Activated CD8-positive, alpha-beta T cell treated with anti-CD3 and anti-CD28 coated beads for 36 hours (primary cell): ENCODE measurements around the gene C6orf141. TPM values are rescaled to one million over a fixed set of nuclear protein-coding genes. Genes with fewer than 3 reads are reported as not detected.

ENCODE experiments used
- ATAC-seq: fragments of 200-7000 bp; cut with Tn5 transposase; one replicate; pipeline ENCODE4 v1.10.0; 2021; ENCODE audit warnings: mild to moderate bottlenecking, moderate library complexity
- CTCF ChIA-PET: fragments of 350-600 bp; sonication (Branson Sonifier 250); formaldehyde crosslinking; loops from one replicate; lab custom pipeline; 2021; ENCODE audit warnings: antibody characterized with exemption; lab: Charles Lee
- POLR2A ChIA-PET: fragments of 350-600 bp; sonication (Branson Sonifier 250); formaldehyde crosslinking; loops from one replicate; lab custom pipeline; 2021; ENCODE audit warnings: antibody characterized with exemption; lab: Charles Lee
- DNase-seq: peaks from one replicate; pipeline ENCODE4 v3.0.0-alpha.2; 2020
- H3K27ac Mint-ChIP-seq: one replicate; pipeline ENCODE4 v1.8.0; 2021; ENCODE audit warnings: mild to moderate bottlenecking, mixed read lengths
- H3K27me3 Mint-ChIP-seq: one replicate; pipeline ENCODE4 v1.8.0; 2021; ENCODE audit warnings: mixed read lengths
- H3K36me3 Mint-ChIP-seq: one replicate; pipeline ENCODE4 v1.8.0; 2021; ENCODE audit warnings: low read depth, mixed read lengths
- H3K4me1 Mint-ChIP-seq: one replicate; pipeline ENCODE4 v1.8.0; 2021; ENCODE audit warnings: low read depth, mixed read lengths
- H3K4me3 Mint-ChIP-seq: one replicate; pipeline ENCODE4 v1.8.0; 2021; ENCODE audit warnings: mild to moderate bottlenecking, moderate library complexity, mixed read lengths
- H3K9me3 Mint-ChIP-seq: one replicate; pipeline ENCODE4 v1.8.0; 2021; ENCODE audit warnings: mixed read lengths
- intact Hi-C: fragments of 100-400 bp; cut with micrococcal nuclease; formaldehyde crosslinking; loops from one replicate; pipeline ENCODE4 v1.10.0; 2022
- total RNA-seq, 2 experiments: library from RNA; stranded (reverse); gene quantifications; one replicate each; pipeline ENCODE4 v1.2.3, GENCODE V29; 2021
- TF ChIP-seq, protein P1 (sequence below): fragments of 200-600 bp; IDR thresholded peaks from one replicate; pipeline ENCODE4 v1.8.0; 2022; ENCODE audit warnings: antibody characterized with exemption, mild to moderate bottlenecking

Gene C6orf141
- total RNA-seq, 2 experiments from 2014 or later: 0.43 to 0.87 TPM

DNA sequence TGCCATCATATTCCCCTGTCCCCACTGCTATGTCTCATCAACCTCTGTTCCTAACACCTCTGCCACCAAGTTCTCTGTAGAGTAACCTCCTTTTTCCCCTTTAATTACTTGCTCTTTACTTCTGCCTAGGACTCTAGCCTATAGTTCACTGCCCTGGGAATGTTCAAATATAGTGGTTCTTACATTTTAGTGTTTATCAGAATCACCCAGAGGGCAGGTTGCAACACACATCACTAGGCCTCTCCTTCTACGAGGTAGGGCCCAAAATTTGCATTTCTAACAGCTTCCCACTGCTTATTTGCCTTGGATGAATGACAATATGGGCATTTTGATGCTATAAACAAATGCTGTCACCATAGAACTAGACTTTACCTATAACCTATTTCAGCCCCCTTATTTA is 23.1 kb upstream of the C6orf141 start:
- intact Hi-C loops: no loop called here
- no peak overlapping the region for H3K4me3 Mint-ChIP-seq
- ATAC-seq: no peak
- ChIA-PET CTCF (no interaction called here), POLR2A (no interaction called here)
- no peak overlapping the region for H3K27ac Mint-ChIP-seq
- H3K9me3 Mint-ChIP-seq: no peaks in the 10 kb centered on the region
- no peaks in the 10 kb centered on the region for H3K36me3 Mint-ChIP-seq
- peaks cover 6% of the 10 kb centered on the region for H3K27me3 Mint-ChIP-seq
- H3K4me1 Mint-ChIP-seq: no peaks in the 10 kb centered on the region
- TF ChIP-seq, protein P1, sequence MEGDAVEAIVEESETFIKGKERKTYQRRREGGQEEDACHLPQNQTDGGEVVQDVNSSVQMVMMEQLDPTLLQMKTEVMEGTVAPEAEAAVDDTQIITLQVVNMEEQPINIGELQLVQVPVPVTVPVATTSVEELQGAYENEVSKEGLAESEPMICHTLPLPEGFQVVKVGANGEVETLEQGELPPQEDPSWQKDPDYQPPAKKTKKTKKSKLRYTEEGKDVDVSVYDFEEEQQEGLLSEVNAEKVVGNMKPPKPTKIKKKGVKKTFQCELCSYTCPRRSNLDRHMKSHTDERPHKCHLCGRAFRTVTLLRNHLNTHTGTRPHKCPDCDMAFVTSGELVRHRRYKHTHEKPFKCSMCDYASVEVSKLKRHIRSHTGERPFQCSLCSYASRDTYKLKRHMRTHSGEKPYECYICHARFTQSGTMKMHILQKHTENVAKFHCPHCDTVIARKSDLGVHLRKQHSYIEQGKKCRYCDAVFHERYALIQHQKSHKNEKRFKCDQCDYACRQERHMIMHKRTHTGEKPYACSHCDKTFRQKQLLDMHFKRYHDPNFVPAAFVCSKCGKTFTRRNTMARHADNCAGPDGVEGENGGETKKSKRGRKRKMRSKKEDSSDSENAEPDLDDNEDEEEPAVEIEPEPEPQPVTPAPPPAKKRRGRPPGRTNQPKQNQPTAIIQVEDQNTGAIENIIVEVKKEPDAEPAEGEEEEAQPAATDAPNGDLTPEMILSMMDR: no peak
- no peak for DNase-seq

DNA sequence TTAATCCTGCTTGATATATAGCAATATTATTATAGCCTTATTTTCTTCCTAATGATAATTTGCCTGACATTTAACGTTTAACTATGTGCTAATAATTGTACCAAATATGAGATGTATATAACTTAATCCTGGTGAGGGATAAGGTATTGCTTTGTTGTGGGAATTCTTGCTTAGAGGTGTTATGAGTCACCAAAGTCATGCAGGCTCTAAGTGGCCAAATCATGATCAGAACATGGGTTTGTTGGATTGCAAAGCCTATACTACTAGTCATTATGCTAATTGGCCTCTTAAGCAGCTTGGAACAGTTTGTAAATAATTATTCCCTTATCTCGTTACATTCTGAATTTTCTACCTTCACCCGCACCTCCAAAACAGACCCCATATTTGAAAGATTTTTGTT is 21.9 kb upstream of the C6orf141 start:
- Mint-ChIP-seq H3K36me3 (no peaks in the 10 kb centered on the region), H3K27me3 (peaks cover 6% of the 10 kb centered on the region), H3K4me1 (no peaks in the 10 kb centered on the region), H3K9me3 (no peaks in the 10 kb centered on the region), H3K4me3 (no peak overlapping the region), H3K27ac (no peak overlapping the region)
- ATAC-seq (no peak), DNase-seq (no peak)
- POLR2A ChIA-PET: no interaction called here
- CTCF ChIA-PET: interaction anchor here (4.2 kb wide), 1 partner anchor 79 kb away, joined by 64 read pairs; no protein-coding TSS in a partner anchor
- intact Hi-C loops: no loop called here
- TF ChIP-seq, protein P1: no peak

DNA sequence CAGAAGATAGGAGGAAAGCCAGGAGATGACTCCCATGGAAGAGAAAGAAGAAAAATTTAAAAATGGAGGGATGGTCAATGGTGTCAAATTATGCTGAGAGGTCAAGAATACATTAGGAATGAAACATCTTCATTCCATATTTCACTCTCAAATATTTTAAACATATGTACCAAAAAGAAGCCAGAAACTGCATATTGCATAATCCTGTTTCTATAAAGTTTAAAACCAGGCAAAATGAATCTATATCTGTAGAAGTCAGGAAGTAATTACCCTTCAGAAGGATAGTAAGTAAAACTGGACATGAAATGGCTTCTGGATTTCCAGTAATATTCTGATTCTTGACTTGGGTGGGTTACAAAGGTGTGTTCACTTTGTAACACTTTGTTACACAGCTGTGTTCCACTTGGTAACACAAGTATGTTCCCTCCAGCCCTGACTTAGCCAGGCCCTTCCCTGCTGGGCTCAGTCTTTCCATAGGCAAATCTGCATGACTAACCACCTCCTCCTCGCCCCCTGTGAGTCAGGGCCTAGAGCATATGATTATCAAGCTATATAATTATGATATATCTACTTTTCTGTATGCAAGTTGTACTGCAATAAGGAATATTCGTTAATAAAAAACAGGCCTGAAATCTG is 20.2 kb upstream of the C6orf141 start:
- ChIA-PET CTCF (interaction anchor here (2.5 to 4.2 kb wide), 3 partner anchors 21 to 93 kb away, joined by 7 to 64 read pairs (median 41); partner anchors contain the start of gene C6orf141), POLR2A (no interaction called here)
- no peaks in the 10 kb centered on the region for H3K4me1 Mint-ChIP-seq
- no peaks in the 10 kb centered on the region for H3K36me3 Mint-ChIP-seq
- intact Hi-C loops: no loop called here
- H3K4me3 Mint-ChIP-seq: no peak overlapping the region
- H3K9me3 Mint-ChIP-seq: no peaks in the 10 kb centered on the region
- no peak for ATAC-seq
- H3K27me3 Mint-ChIP-seq: peaks cover 6% of the 10 kb centered on the region
- DNase-seq: no peak
- H3K27ac Mint-ChIP-seq: no peak overlapping the region
- TF ChIP-seq, protein P1: no peak

GRCh38 chr6:49531774-49532569 is 18.5 kb upstream of the C6orf141 start:
- Mint-ChIP-seq H3K9me3 (no peaks in the 10 kb centered on the region), H3K4me1 (no peaks in the 10 kb centered on the region), H3K27ac (no peak overlapping the region), H3K27me3 (peaks cover 4% of the 10 kb centered on the region), H3K36me3 (no peaks in the 10 kb centered on the region), H3K4me3 (no peak overlapping the region)
- CTCF ChIA-PET: interaction anchor here (0.6 to 4.2 kb wide), 31 partner anchors 10 to 325 kb away, joined by 3 to 64 read pairs (median 5); partner anchors contain the start of gene C6orf141
- TF ChIP-seq, protein P1: peak; percentile 86
- intact Hi-C loops: loop anchor here (1.0 kb wide), 2 partner anchors 75 to 317 kb away; no protein-coding TSS in a partner anchor
- ATAC-seq: peak; percentile 74
- POLR2A ChIA-PET: no interaction called here
- no peak for DNase-seq

DNA sequence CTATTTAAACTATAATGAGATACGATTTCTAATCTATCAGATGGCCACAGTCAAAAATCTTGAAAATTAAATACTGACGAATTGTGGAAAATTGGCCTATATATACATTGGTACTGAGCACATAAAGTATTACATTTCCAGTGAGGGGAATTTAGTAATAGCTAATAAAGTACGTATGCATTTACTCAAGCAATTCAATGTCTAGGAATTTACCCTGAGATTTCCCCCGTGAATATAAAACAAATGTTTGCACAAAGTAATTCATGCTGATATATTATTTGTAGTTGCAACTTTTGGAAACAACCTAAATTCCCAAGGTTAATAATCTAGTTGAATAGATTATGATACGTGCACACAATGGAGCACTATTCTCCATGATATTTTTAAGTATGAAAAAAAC is 14.7 kb upstream of the C6orf141 start:
- H3K9me3 Mint-ChIP-seq: no peaks in the 10 kb centered on the region
- DNase-seq: no peak
- no peak overlapping the region for H3K27ac Mint-ChIP-seq
- H3K4me1 Mint-ChIP-seq: no peaks in the 10 kb centered on the region
- intact Hi-C loops: no loop called here
- TF ChIP-seq, protein P1: no peak
- no peak overlapping the region for H3K4me3 Mint-ChIP-seq
- no peak for ATAC-seq
- CTCF ChIA-PET: no interaction called here
- H3K36me3 Mint-ChIP-seq: no peaks in the 10 kb centered on the region
- POLR2A ChIA-PET: interaction anchor here (0.8 kb wide), 1 partner anchor 61 kb away, joined by 3 read pairs; no protein-coding TSS in a partner anchor
- peaks cover 1% of the 10 kb centered on the region for H3K27me3 Mint-ChIP-seq
